ENCODE data around the gene PPCS. TPM values are rescaled to one million over a fixed set of nuclear protein-coding genes. Genes with fewer than 3 reads are reported as not detected.
A peak's percentile ranks its signal among the peaks of the same experiment; 100 is the strongest.

Gene PPCS
- total and polyA plus RNA-seq, 4 donors = 33.7 to 171 (median 54.0) TPM

DNA sequence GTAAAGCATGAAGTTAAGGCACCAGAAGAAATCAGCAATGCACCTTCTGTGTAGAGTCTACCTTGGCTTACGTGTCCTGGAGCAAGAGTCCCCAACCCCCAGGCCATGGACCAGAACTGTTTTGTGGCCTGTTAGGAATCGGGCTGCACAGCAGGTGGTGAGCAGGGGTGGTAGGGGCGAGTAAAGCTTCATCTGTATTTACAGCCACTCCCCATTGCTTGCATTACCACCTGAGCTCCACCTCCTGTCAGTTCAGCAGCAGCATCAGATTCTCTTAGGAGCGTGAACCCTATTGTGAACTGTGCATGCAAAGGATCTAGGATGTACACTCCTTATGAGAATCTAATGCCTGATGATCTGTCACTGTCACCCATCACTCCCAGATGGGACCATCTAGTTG lies 22.0 kb upstream of the PPCS start:
- Histone ChIP-seq H3K4me3 (ENCODE audit: low read length in 2 of 2) (no peak overlapping the region), H3K9me3 (ENCODE audit: control insufficient read depth, low read length) (no peaks in the 10 kb centered on the region), H3K27ac (ENCODE audit: low read depth in 1 of 2, low read length in 2 of 2) (no peak overlapping the region), H3K36me3 (ENCODE audit: control insufficient read depth in 1 of 2, insufficient read depth in 2 of 2, low read length in 1 of 2) (no peaks in the 10 kb centered on the region), H3K27me3 (ENCODE audit: control insufficient read depth in 1 of 2, insufficient read depth in 2 of 2, low read length in 1 of 2) (no peaks in the 10 kb centered on the region), H3K4me1 (ENCODE audit: control insufficient read depth in 1 of 2, insufficient read depth in 2 of 2, low read length in 2 of 2) (no peaks in the 10 kb centered on the region)
- intact Hi-C loops (cut with DNase I) = no loop called here
- 92 to 98% methylated on average over 4 of the region's 4 CpGs for WGBS, 2 donors
- DNase-seq (no peak), ATAC-seq (ENCODE audit: low FRiP score) (no peak)

- Histone ChIP-seq H3K27ac (ENCODE audit: low read depth in 1 of 2, low read length in 2 of 2) (no peak overlapping the region), H3K4me1 (ENCODE audit: control insufficient read depth in 1 of 2, insufficient read depth in 2 of 2, low read length in 2 of 2) (no peaks in the 10 kb centered on the region), H3K36me3 (ENCODE audit: control insufficient read depth in 1 of 2, insufficient read depth in 2 of 2, low read length in 1 of 2) (no peaks in the 10 kb centered on the region), H3K4me3 (ENCODE audit: low read length in 2 of 2) (no peak overlapping the region), H3K9me3 (ENCODE audit: control insufficient read depth, low read length) (no peaks in the 10 kb centered on the region), H3K27me3 (ENCODE audit: control insufficient read depth in 1 of 2, insufficient read depth in 2 of 2, low read length in 1 of 2) (no peaks in the 10 kb centered on the region)
- DNase-seq (no peak), ATAC-seq (ENCODE audit: low FRiP score) (no peak)
- 4 to 7% methylated on average over 2 of the region's 2 CpGs for WGBS, 2 donors
- intact Hi-C loops (cut with DNase I) = loop anchor here in 1 of 2 donors (5.0 kb wide), 1 partner anchor 93 kb away; no protein-coding TSS in a partner anchor
These were observed 16.4 kb upstream of the PPCS start for GRCh38 chr1:42439940-42440339.

DNA sequence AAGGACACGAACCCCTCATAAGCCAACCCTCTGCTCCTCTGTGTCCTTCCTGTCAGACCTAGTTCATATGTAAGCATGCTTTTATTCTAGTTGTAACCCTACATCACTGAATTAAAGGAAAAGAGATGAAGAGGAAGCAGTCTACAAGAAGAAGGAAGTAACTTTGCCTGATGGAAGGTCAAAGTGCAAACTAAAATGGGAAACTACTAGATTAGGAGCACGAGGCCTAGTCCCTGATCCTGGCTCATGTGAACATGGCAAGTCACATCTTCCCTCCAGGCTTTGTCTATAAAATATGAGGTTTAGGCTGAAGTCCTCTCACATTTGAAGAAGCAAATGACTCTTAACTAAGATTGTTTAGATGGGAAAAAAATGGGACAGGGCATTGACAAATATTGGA lies 13.7 kb upstream of the PPCS start:
- Histone ChIP-seq H3K4me1 (ENCODE audit: control insufficient read depth in 1 of 2, insufficient read depth in 2 of 2, low read length in 2 of 2) (no peaks in the 10 kb centered on the region), H3K4me3 (ENCODE audit: low read length in 2 of 2) (no peak overlapping the region), H3K27ac (ENCODE audit: low read depth in 1 of 2, low read length in 2 of 2) (no peak overlapping the region), H3K9me3 (ENCODE audit: control insufficient read depth, low read length) (no peaks in the 10 kb centered on the region), H3K27me3 (ENCODE audit: control insufficient read depth in 1 of 2, insufficient read depth in 2 of 2, low read length in 1 of 2) (no peaks in the 10 kb centered on the region), H3K36me3 (ENCODE audit: control insufficient read depth in 1 of 2, insufficient read depth in 2 of 2, low read length in 1 of 2) (no peaks in the 10 kb centered on the region)
- ATAC-seq (ENCODE audit: low FRiP score) (no peak), DNase-seq (no peak)
- WGBS, 2 donors = 41 to 47% methylated on average over 2 of the region's 2 CpGs
- intact Hi-C loops (cut with DNase I) = no loop called here

DNA sequence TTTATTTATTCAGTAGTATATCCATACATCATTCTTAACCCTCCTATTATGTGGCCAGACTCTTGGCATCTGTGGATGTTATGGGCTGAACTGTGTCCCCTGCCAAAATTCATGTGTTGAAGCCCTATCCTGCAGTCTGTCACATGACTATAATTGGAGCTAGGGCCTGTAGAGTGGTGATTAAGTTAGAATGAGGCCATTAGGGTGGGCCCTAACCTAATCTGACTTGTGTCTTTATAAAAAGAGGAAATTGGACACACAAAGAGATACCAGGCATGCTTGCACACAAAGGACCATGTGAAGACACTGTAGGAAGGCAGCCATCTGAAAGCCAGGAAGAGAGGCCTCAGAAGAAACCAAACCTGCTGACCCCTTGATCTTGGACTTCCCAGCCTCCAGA lies 7.1 kb upstream of the PPCS start:
- Histone ChIP-seq H3K27me3 (ENCODE audit: control insufficient read depth in 1 of 2, insufficient read depth in 2 of 2, low read length in 1 of 2) (no peaks in the 10 kb centered on the region), H3K9me3 (ENCODE audit: control insufficient read depth, low read length) (no peaks in the 10 kb centered on the region), H3K4me3 (ENCODE audit: low read length in 2 of 2) (no peak overlapping the region), H3K36me3 (ENCODE audit: control insufficient read depth in 1 of 2, insufficient read depth in 2 of 2, low read length in 1 of 2) (no peaks in the 10 kb centered on the region), H3K27ac (ENCODE audit: low read depth in 1 of 2, low read length in 2 of 2) (no peak overlapping the region), H3K4me1 (ENCODE audit: control insufficient read depth in 1 of 2, insufficient read depth in 2 of 2, low read length in 2 of 2) (no peaks in the 10 kb centered on the region)
- intact Hi-C loops (cut with DNase I) = no loop called here
- DNase-seq (no peak), ATAC-seq (ENCODE audit: low FRiP score) (no peak)

GRCh38 chr1:42450061-42450460 lies 6.3 kb upstream of the PPCS start:
- no peak for ATAC-seq (ENCODE audit: low FRiP score)
- Histone ChIP-seq H3K4me3 (ENCODE audit: low read length in 2 of 2) (no peak overlapping the region), H3K36me3 (ENCODE audit: control insufficient read depth in 1 of 2, insufficient read depth in 2 of 2, low read length in 1 of 2) (no peaks in the 10 kb centered on the region), H3K4me1 (ENCODE audit: control insufficient read depth in 1 of 2, insufficient read depth in 2 of 2, low read length in 2 of 2) (no peaks in the 10 kb centered on the region), H3K27ac (ENCODE audit: low read depth in 1 of 2, low read length in 2 of 2) (no peak overlapping the region), H3K27me3 (ENCODE audit: control insufficient read depth in 1 of 2, insufficient read depth in 2 of 2, low read length in 1 of 2) (no peaks in the 10 kb centered on the region), H3K9me3 (ENCODE audit: control insufficient read depth, low read length) (no peaks in the 10 kb centered on the region)
- no peak for DNase-seq
- intact Hi-C loops (cut with DNase I) = no loop called here
- WGBS, 2 donors = 58 to 59% methylated on average over 1 of the region's 1 CpG

DNA sequence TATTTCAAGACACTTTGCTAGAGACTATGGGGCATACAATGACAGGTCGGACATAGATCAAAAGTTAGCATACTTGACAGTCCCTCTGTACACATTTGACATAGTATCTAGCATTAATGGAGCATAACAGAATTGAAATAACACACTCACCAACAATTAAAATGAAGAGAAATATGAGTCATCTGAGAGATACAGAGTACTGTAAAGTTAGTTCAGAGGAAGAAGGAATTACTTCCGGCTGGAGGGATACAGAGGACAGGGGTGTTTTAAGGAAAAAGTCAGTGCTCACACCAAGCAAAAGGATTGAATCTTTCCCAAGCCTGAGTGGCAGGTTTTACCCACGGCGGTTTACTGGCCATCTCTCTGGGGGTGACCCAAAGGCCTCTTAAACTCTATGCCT lies 3.0 kb upstream of the PPCS start:
- H3K36me3 ChIP-seq (ENCODE audit: control insufficient read depth in 1 of 2, insufficient read depth in 2 of 2, low read length in 1 of 2) = no peaks in the 10 kb centered on the region
- ATAC-seq (ENCODE audit: low FRiP score) = no peak
- no peak overlapping the region for H3K4me3 ChIP-seq (ENCODE audit: low read length in 2 of 2)
- 80 to 81% methylated on average over 4 of the region's 4 CpGs for WGBS, 2 donors
- no peaks in the 10 kb centered on the region for H3K9me3 ChIP-seq (ENCODE audit: control insufficient read depth, low read length)
- H3K27me3 ChIP-seq (ENCODE audit: control insufficient read depth in 1 of 2, insufficient read depth in 2 of 2, low read length in 1 of 2) = no peaks in the 10 kb centered on the region
- no peak overlapping the region for H3K27ac ChIP-seq (ENCODE audit: low read depth in 1 of 2, low read length in 2 of 2)
- intact Hi-C loops (cut with DNase I) = no loop called here
- H3K4me1 ChIP-seq (ENCODE audit: control insufficient read depth in 1 of 2, insufficient read depth in 2 of 2, low read length in 2 of 2) = no peaks in the 10 kb centered on the region
- no peak for DNase-seq

GRCh38 chr1:42454403-42454802 lies 1.9 kb upstream of the PPCS start:
- 96 to 97% methylated on average over 5 of the region's 5 CpGs for WGBS, 2 donors

GRCh38 chr1:42456754-42457089 lies 379 bp downstream of the PPCS start:
- ATAC-seq (ENCODE audit: low FRiP score) = peak; percentile 72
- Histone ChIP-seq H3K36me3 (ENCODE audit: control insufficient read depth in 1 of 2, insufficient read depth in 2 of 2, low read length in 1 of 2) (no peaks in the 10 kb centered on the region), H3K27ac (ENCODE audit: low read depth in 1 of 2, low read length in 2 of 2) (peak overlapping the region in 1 of 2 donors; percentile 38), H3K9me3 (ENCODE audit: control insufficient read depth, low read length) (no peaks in the 10 kb centered on the region), H3K4me1 (ENCODE audit: control insufficient read depth in 1 of 2, insufficient read depth in 2 of 2, low read length in 2 of 2) (no peaks in the 10 kb centered on the region), H3K4me3 (ENCODE audit: low read length in 2 of 2) (peak overlapping the region; percentile 58 to 65), H3K27me3 (ENCODE audit: control insufficient read depth in 1 of 2, insufficient read depth in 2 of 2, low read length in 1 of 2) (no peaks in the 10 kb centered on the region)
- peak in 1 of 2 donors; percentile 64 for DNase-seq
- 1 to 2% methylated on average over 15 to 23 of the region's 23 CpGs for WGBS, 2 donors
- intact Hi-C loops (cut with DNase I) = loop anchor here (2.0 to 5.0 kb wide), 3 partner anchors 119 to 226 kb away; partner anchors contain the start of genes FOXJ3 (in 2 of the 2) and YBX1 (in 1 of the 2)

More at GRCh38 chr1:42454403-42454802, 1.9 kb upstream of the PPCS start:
- ATAC-seq (ENCODE audit: low FRiP score) (no peak), DNase-seq (no peak)
- H3K27ac ChIP-seq (ENCODE audit: low read depth in 1 of 2, low read length in 2 of 2) = no peak overlapping the region
- no peaks in the 10 kb centered on the region for H3K9me3 ChIP-seq (ENCODE audit: control insufficient read depth, low read length)
- H3K4me3 ChIP-seq (ENCODE audit: low read length in 2 of 2) = no peak overlapping the region
- intact Hi-C loops (cut with DNase I) = no loop called here
- H3K27me3 ChIP-seq (ENCODE audit: control insufficient read depth in 1 of 2, insufficient read depth in 2 of 2, low read length in 1 of 2) = no peaks in the 10 kb centered on the region
- H3K36me3 ChIP-seq (ENCODE audit: control insufficient read depth in 1 of 2, insufficient read depth in 2 of 2, low read length in 1 of 2) = no peaks in the 10 kb centered on the region
- H3K4me1 ChIP-seq (ENCODE audit: control insufficient read depth in 1 of 2, insufficient read depth in 2 of 2, low read length in 2 of 2) = no peaks in the 10 kb centered on the region

GRCh38 chr1:42461196-42461595 lies 4.9 kb downstream of the PPCS start:
- DNase-seq (no peak), ATAC-seq (ENCODE audit: low FRiP score) (no peak)
- intact Hi-C loops (cut with DNase I) = no loop called here
- H3K9me3 ChIP-seq (ENCODE audit: control insufficient read depth, low read length) = no peaks in the 10 kb centered on the region
- no peaks in the 10 kb centered on the region for H3K27me3 ChIP-seq (ENCODE audit: control insufficient read depth in 1 of 2, insufficient read depth in 2 of 2, low read length in 1 of 2)
- WGBS, 2 donors = 75 to 80% methylated on average over 2 of the region's 2 CpGs
- no peaks in the 10 kb centered on the region for H3K36me3 ChIP-seq (ENCODE audit: control insufficient read depth in 1 of 2, insufficient read depth in 2 of 2, low read length in 1 of 2)
- peaks cover 0 to 2% of the 10 kb centered on the region in 2 donors for H3K4me1 ChIP-seq (ENCODE audit: control insufficient read depth in 1 of 2, insufficient read depth in 2 of 2, low read length in 2 of 2)
- no peak overlapping the region for H3K27ac ChIP-seq (ENCODE audit: low read depth in 1 of 2, low read length in 2 of 2)
- H3K4me3 ChIP-seq (ENCODE audit: low read length in 2 of 2) = no peak overlapping the region
